PC-3 (cell line): ENCODE results near the gene PADI6.

Experiments used
- CTCF ChIP-seq: fragments of 300-600 bp; sonication (generic); conservative IDR thresholded peaks from 2 replicates; pipeline ENCODE4 v1.5.1; 2017; ENCODE audit warnings: antibody characterized with exemption, low read depth, mild to moderate bottlenecking, low read length
- EZH2 ChIP-seq: fragments of 300-600 bp; sonication (generic); IDR thresholded peaks from one replicate; pipeline ENCODE4 v1.6.1; 2017; ENCODE audit warnings: antibody characterized with exemption, mild to moderate bottlenecking, low read length; ENCODE audit not compliant: unreplicated experiment

- TF ChIP-seq EZH2 (no peak), CTCF (no peak)
Measured at GRCh38 chr1:17422461-17422860, 50.5 kb downstream of the PADI6 start.
